IMR-90 (cell line): ENCODE measurements around the gene PITPNM2.

Experiments used
- BHLHE40 ChIP-seq: fragments of 150-350 bp; IDR thresholded peaks from 2 replicates; pipeline ENCODE4 v1.6.1; 2016; ENCODE audit warnings: mild to moderate bottlenecking, low read depth, low read length
- MAFK ChIP-seq: IDR thresholded peaks from 2 replicates; pipeline ENCODE4 v1.6.1; 2012; ENCODE audit warnings: low read depth, low read length, improper control_type of control experiment
- MXI1 ChIP-seq: IDR thresholded peaks from 2 replicates; pipeline ENCODE4 v1.6.1; 2012; ENCODE audit warnings: low read depth, mild to moderate bottlenecking, low read length, moderate library complexity, borderline replicate concordance
- POLR2A ChIP-seq: IDR thresholded peaks from 2 replicates; pipeline ENCODE4 v1.6.1; 2012; ENCODE audit warnings: mild to moderate bottlenecking, low read depth, low read length
- RAD21 ChIP-seq: IDR thresholded peaks from 2 replicates; pipeline ENCODE4 v1.6.1; 2012; ENCODE audit warnings: low read length, improper control_type of control experiment
- RCOR1 ChIP-seq: IDR thresholded peaks from 2 replicates; pipeline ENCODE4 v1.6.1; 2012; ENCODE audit warnings: mild to moderate bottlenecking, low read length, improper control_type of control experiment; ENCODE audit not compliant: insufficient replicate concordance
- RFX5 ChIP-seq: IDR thresholded peaks from 2 replicates; pipeline ENCODE4 v1.8.0; 2012; ENCODE audit warnings: low read depth, mild to moderate bottlenecking, low read length, moderate library complexity
- TF ChIP-seq, protein P1 (sequence below): conservative IDR thresholded peaks from 2 replicates; pipeline ENCODE4 v1.5.1; 2012; ENCODE audit warnings: mild to moderate bottlenecking, low read depth, low read length, improper control_type of control experiment
- TF ChIP-seq, protein P2 (sequence below): fragments of 150-350 bp; IDR thresholded peaks from 2 replicates; pipeline ENCODE4 v1.6.1; 2017; ENCODE audit warnings: mild to moderate bottlenecking, antibody characterized with exemption, low read length, low read depth

DNA sequence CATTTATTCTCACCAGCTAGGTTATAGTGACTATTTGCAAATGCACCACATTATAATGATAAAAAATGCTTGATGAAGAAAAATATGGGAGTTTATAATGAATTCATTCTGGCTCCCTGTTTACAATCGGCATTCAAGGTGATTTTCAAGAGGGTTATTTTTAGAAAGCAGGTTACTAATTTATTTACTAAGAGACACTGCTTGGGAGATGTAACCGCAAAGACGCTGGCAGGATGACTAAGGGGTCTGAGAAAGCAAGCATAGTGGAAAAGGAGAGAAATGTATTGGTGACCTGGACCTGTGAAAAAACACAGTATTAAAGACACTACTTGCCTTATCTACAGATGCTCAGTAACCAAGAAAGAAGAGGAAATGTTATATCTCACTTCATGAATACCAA is 13.3 kb upstream of the PITPNM2 start:
- TF ChIP-seq, protein P1, sequence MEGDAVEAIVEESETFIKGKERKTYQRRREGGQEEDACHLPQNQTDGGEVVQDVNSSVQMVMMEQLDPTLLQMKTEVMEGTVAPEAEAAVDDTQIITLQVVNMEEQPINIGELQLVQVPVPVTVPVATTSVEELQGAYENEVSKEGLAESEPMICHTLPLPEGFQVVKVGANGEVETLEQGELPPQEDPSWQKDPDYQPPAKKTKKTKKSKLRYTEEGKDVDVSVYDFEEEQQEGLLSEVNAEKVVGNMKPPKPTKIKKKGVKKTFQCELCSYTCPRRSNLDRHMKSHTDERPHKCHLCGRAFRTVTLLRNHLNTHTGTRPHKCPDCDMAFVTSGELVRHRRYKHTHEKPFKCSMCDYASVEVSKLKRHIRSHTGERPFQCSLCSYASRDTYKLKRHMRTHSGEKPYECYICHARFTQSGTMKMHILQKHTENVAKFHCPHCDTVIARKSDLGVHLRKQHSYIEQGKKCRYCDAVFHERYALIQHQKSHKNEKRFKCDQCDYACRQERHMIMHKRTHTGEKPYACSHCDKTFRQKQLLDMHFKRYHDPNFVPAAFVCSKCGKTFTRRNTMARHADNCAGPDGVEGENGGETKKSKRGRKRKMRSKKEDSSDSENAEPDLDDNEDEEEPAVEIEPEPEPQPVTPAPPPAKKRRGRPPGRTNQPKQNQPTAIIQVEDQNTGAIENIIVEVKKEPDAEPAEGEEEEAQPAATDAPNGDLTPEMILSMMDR: no peak
- TF ChIP-seq POLR2A: no peak
- TF ChIP-seq MXI1: no peak
- no peak for TF ChIP-seq RCOR1
- TF ChIP-seq, protein P2, sequence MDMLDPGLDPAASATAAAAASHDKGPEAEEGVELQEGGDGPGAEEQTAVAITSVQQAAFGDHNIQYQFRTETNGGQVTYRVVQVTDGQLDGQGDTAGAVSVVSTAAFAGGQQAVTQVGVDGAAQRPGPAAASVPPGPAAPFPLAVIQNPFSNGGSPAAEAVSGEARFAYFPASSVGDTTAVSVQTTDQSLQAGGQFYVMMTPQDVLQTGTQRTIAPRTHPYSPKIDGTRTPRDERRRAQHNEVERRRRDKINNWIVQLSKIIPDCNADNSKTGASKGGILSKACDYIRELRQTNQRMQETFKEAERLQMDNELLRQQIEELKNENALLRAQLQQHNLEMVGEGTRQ: no peak
- TF ChIP-seq RAD21: no peak
- TF ChIP-seq BHLHE40: no peak
- no peak for TF ChIP-seq MAFK
- TF ChIP-seq RFX5: no peak
